ENCODE data around the gene ZFPM1.

The ZFPM1 gene

DNA sequence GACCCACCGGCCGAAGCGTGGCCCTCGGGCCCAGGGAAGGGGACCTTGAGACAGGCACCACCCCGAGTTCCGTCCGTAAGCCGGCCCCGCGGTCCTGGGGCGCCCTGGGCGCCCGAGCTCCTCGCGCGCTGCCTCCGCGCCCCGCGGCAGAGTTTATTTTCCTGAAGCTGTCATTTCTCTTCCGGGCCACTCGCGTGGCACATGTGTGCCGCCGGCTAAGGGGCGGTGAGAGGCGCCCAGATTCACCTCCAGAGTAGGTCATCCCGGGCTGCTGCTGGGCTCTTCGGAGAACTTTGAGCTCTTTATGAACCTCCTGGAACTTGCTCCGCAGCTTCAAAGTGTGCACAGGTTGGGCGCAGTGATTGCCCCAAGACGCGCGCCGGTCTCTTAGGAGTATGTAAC lies 117.6 kb downstream of the ZFPM1 start:
- TF ChIP-seq ZNF274 (IDR thresholded peaks at IDR 0.05; ENCODE audit: low read depth, low read length): no peak

DNA sequence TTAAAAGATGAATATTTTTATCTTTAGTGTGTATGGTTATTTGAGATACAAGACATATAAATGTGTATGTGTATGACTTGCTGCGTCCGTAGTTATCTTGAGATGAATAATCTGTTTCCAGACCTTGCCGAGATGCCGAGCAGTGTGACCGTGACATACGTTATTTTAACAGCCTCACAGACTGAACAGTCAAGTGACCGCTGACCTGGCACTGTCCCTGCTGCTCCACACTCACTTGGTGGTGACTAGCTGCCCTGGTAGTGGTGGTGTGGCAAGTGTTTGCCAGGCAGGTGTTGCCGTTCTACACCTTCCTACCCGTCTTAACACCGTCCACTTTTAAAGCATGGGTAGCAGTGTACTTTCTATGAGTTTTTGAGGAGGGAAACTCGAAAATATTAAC lies 122.2 kb downstream of the ZFPM1 start:
- TF ChIP-seq ZNF274 (IDR thresholded peaks at IDR 0.05; ENCODE audit: low read depth, low read length): no peak
- no peak overlapping the region for H3K4me3 ChIP-seq (ENCODE audit: low read length)

More for the DNA sequence above, 117.6 kb downstream of the ZFPM1 start:
- H3K4me3 ChIP-seq (ENCODE audit: low read length): peak overlapping the region; percentile 94

DNA sequence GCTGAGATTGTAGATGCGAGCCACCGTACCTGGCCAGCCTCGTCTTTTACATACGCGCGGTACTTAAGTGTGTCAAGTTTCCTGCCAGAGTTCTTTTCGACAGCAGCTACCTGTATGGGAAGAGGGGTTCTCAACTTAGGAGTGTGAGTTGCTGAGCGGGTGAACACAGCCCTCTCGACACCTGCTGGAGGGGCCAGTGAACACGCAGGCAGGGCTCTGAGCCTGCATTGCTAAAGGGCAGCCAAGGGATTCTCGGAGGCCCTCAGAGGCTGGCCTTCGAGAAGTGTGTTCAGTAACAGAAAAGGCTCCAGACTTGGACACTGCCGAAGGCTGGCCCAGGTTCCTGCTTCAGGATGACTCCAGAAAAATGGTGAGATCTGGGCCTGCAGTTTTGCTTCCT lies 123.2 kb downstream of the ZFPM1 start:
- TF ChIP-seq ZNF274 (IDR thresholded peaks at IDR 0.05; ENCODE audit: low read depth, low read length): no peak
- no peak overlapping the region for H3K4me3 ChIP-seq (ENCODE audit: low read length)

DNA sequence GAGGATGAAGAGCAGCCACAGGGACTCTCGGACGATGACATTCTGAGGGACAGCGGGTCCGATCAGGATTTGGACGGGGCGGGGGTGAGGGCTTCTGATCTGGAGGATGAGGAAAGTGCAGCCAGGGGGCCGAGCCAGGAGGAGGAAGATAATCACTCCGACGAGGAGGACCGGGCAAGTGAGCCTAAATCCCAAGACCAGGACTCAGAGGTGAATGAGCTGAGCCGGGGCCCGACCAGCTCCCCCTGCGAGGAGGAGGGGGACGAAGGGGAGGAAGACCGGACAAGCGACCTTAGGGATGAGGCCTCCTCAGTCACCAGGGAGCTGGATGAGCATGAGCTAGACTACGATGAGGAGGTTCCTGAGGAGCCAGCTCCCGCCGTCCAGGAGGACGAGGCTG lies 124.1 kb downstream of the ZFPM1 start:
- H3K4me3 ChIP-seq (ENCODE audit: low read length): no peak overlapping the region
- TF ChIP-seq ZNF274 (IDR thresholded peaks at IDR 0.05; ENCODE audit: low read depth, low read length): no peak

DNA sequence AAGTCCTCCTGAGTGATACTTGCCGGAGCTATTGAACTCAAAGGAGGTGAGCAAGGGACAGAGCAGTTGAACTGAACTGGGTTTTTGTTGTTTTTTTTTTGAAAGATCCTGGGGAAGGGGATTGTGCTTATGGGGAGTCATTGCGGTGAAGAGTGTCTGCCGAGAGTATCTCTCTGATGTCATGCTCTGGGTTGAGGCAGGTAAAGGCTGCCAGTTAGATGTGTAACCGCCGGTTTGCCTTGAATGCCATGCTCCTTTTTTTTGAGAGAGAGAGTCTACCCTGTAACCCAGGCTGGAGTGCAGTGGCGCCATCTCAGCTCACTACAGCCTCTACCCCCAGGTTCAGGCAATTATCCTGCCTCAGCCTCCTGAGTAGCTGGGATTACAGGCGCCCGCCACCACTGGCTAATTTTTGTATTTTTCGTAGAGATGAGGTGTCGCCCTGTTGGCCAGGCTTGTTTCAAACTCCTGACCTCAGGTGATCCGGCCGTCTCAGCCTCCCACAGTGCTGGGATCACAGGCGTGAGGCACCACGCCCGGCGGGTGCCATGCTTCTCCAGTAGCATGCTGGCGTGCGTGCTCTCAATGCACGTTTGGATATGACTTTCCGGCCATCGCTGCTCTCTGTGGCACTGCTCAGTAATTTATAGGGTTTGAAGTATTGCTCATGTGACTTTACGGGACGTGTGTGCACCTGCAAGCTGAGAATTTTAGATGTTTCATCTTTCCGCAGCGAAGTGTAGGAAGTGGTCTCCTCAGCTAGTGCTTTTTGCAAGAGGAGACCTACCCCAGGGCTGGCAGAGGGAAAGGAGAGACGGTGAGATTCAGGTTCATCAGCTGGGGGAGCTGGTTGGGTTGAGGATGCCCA lies 125.6 kb downstream of the ZFPM1 start:
- H3K4me3 ChIP-seq (ENCODE audit: low read length): no peak overlapping the region
- no peak for TF ChIP-seq ZNF274 (IDR thresholded peaks at IDR 0.05; ENCODE audit: low read depth, low read length)

DNA sequence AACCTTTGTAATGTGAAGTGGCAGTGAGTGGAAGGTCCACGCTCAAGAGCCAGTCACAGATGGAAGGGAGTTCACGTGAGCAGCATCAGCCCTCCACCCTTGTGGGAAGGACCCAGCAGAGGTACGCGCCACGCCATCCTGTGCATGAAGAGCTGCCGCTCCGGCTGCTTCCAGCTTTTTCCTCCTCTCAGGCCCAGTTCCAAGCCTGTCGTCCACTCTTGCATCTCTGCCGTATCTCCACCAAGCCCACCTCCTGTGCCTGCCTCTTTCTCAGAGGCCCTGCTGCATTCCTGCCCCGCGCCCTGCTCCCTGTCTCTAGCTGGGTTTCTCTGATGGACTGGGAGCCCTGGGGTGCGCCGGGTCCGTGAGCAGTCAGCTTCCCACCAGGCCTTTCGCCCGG lies 127.3 kb downstream of the ZFPM1 start:
- H3K4me3 ChIP-seq (ENCODE audit: low read length): no peak overlapping the region
- TF ChIP-seq ZNF274 (IDR thresholded peaks at IDR 0.05; ENCODE audit: low read depth, low read length): no peak

DNA sequence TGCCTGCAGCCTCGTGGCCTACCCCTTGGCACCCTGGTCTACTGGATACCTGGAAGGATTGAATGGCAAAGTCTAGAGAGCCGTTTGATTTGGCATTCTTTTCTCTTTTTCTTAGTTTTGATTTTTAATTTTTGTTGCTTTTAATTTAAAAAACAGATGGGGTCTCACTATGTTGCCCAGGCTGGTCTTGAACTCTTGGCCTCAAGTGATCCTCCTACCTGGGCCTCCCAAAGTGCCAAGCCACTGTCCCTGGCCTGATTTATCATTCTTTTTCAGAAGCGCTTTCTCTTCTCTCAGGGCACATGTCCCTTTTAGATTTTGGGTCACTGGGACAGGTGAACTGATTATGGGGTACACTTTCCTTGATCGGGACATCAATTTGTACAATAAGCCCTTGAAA lies 128.0 kb downstream of the ZFPM1 start:
- no peak for TF ChIP-seq ZNF274 (IDR thresholded peaks at IDR 0.05; ENCODE audit: low read depth, low read length)
- H3K4me3 ChIP-seq (ENCODE audit: low read length): no peak overlapping the region

DNA sequence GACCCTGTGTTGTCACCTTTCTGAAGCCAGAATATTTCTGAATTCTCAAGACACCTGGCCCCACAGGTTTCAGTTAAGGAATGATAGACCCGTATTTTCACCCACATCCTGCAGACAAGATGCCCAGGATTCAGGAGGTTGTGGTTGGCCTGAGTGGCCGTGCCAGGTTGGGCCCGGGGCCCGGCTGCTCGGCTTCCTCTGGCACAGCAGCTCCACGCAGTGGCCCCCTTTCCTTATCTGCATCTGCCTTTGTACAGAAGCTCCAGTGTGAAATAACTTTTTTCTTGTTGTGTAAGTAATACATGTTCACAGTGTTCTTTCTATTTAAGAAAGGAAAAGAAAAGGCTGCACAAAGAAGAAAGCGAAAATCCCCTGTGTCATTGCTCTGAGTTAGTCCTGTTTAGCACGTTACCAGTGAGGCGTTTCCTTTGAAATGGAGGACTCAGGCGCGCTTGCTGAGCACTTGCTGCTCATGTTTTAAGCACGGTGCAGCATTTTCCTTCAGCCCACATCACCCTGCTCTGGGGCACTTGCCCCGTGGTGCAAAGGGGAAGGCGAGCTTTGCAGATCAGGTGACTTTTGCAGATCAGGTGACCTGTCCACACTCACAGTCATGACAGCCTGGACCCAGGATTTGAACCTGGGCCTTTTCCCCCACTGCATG lies 130.0 kb downstream of the ZFPM1 start:
- H3K4me3 ChIP-seq (ENCODE audit: low read length): no peak overlapping the region
- TF ChIP-seq ZNF274 (IDR thresholded peaks at IDR 0.05; ENCODE audit: low read depth, low read length): no peak

DNA sequence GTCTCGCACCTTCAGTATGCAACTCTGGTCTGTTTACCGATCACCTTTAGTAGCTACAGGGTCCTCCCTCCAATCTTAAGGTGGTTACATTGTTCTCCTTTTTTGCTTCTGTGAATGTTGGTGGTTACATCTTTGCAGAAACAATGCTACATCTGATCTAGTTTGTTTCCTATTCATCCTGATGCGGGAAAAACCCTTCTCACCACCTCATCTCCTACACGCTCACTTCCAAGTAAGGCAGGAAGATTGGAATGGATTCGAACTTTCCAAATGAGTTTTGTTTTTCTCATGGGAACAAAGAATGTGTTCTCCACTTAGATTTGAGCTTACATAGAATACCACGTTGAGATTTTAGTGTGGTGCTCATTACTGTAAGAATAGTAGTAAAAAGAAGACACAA lies 131.6 kb downstream of the ZFPM1 start:
- no peak for TF ChIP-seq ZNF274 (IDR thresholded peaks at IDR 0.05; ENCODE audit: low read depth, low read length)
- H3K4me3 ChIP-seq (ENCODE audit: low read length): no peak overlapping the region

DNA sequence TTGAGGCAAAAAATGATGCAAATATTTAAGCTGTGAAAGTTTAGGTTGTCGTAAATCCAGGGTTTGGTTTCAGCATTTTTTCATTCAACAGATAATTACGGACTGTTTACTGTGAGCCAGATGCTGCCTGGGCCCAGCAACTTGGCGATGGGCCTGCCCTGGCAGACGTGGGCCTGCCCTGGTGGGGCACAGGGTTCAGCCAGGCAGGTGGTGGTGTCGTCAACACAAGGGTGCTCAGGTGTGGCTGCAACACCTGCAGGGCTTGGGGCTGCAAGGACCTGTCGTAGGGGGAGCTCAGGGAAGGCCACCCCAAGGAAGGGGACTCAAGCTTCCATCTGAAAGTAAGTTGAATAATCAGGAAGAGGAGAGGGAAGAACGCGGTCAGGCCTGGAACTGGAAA lies 132.2 kb downstream of the ZFPM1 start:
- TF ChIP-seq ZNF274 (IDR thresholded peaks at IDR 0.05; ENCODE audit: low read depth, low read length): no peak
- no peak overlapping the region for H3K4me3 ChIP-seq (ENCODE audit: low read length)

DNA sequence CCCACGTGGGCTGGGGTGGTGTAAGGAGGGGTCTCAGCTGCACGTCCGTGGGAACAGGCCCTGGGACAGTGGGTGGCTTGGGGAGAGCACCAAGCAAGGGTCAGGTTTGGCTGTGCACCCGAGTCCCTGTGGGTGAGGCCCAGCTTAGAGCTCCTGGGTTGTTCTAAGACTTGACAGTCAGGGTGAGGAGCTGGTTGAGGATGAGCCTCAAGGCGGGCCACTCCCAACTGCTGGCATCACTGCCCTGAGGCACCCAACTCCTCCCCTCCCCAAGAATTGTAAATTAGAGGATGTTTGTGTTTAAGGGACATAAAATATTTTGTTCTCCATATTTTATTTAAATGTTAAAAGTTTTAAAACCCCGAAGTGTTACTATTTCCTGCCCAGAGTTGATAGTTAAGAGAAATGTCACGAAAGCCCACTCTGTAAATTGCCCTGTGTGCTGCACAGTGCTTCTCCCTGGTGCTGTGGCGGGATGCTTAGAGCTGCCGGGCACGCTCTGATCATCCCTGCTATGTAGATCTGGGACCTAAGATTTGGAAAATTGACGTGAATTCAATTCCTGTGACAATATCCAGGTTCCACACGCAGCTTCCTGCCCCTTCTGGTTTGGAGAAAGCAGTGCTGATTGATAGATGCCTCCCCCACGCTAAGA lies 133.0 kb downstream of the ZFPM1 start:
- no peak overlapping the region for H3K4me3 ChIP-seq (ENCODE audit: low read length)
- TF ChIP-seq ZNF274 (IDR thresholded peaks at IDR 0.05; ENCODE audit: low read depth, low read length): no peak
